ENCODE measurements around the gene CDHR5.

Gene CDHR5

GRCh38 chr11:645536-645935 lies 20.8 kb upstream of the CDHR5 start:
- no peak for DNase-seq

- DNase-seq, result no peak
Measured at GRCh38 chr11:643849-644738, 19.3 kb upstream of the CDHR5 start.

DNA sequence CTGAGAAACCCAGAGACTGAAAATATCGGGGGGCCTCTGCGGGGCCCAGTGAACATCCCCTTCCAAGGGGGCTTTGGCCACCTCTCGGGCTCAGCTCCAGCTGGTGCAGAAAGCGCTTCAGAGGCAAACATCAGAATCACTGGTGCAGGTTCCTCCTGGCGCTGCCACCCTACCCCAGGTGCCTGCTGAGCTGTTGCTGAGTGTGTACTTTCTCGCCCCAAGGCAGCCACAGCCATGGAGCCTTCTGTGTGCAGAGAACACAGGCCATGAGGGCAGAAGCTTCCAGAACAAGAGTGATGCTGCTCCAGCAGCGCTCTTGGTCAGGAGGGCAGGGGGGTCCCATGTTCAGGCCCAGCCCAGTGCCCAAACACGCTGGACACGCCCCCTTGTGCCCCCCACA lies 18.6 kb upstream of the CDHR5 start:
- DNase-seq, result no peak

DNA sequence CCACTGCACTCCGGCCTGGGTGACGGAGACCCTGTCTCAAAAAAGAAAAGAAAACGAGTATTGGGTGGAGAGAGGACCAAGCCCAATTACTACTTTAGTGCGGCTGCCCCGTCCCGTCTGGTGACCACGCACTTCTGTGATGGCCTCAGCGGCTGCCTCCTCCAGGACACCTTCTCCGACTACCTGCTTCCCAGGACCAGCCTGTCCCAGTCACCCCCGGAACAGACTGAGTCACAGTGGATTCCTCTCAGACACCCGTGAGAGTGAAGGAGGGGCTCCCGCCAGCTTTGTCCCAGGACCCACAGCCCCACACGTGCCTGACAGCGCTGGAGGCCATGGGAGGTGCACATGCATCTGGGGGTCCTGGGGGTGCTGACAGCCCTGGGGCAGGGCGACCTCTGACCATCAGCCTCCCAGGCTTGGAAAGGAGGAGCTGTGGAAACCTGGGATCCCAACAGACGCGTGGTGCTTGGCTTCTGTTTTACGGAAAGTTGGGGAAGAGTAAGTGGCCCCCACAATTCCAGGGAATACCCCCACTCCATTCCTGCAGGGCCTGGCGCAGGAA lies 17.1 kb upstream of the CDHR5 start:
- DNase-seq, result no peak

- DNase-seq, result no peak
Measured at GRCh38 chr11:640021-640706, 15.4 kb upstream of the CDHR5 start.

GRCh38 chr11:639332-639955 lies 14.7 kb upstream of the CDHR5 start:
- no peak for DNase-seq

DNA sequence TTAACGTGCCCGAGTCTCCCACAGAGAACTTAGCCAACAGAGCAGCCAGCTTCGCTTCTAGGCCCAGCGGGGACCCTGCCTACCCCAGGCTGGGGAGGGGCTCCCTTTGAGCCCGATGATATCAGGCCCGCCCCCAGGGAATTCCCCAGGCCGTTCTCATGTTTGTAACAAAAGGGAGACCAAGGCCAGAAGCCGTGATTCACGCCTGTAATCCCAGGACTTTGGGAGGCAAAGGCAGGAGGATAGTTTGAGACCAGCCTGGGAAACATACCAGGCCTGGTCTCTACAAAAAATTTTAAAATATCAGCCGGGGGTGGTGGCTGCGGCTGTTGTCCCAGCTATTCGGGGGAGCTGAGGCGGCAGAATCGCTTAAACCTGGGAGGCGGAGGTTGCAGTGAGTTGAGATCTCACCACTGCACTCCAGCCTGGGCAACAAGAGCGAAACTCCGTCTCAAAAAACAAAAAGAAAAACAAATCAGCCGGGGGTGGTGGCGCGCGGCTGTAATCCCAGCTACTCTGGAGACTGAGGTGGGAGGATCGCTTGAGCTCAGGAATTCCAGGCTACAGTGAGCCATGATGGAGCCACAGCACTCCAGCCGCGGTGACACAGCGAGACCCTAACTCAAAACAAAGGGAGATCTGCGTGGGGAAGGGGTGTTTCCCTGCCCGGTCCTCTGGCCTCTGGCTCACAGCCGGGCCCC lies 14.0 kb upstream of the CDHR5 start:
- no peak for DNase-seq

DNA sequence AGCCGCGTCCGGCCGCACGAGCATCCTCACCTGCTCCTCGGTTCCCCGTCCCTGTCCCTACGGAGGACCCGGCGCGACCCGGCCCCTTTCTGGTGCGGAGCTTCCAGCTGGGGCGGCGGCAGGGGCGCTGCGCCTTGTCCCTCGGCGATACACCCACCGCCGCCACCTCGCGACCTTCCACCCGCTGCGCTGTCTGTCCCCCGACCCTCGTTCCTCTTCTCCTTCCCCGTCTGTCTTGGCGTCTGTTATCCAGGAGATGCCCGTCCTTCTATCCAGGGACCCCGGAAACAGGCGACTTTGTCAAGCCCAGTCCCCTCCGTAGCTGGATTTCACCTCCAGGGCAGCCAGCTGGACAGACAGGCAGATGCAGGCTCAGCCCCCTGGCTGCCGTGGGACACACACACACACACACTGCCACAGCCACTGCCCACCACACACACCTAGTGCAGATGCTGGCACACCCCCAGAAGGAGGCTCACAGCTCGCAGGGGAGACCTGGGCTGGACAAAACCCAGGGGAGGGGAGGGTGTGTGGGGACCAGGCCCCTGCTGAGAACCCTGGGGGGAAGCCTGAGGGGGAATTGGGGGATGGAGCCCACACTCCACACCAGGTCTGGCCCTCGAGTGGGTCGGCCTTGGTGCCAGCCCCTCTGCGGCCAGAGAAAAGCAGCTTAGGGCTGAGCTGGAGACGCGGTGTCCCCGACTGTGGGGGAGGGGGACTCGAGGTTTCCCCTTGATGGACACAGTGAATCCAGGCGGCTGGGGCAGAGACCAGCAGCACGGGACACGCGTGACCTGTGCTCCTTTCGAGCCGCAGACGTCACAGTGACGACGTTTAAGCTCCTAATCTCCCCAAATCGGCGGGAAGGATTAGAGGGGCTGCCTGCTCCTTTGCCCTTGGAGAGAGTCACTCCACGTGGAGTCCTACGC lies 13.1 kb upstream of the CDHR5 start:
- DNase-seq, result no peak

- DNase-seq, result no peak
Measured at GRCh38 chr11:637333-637592, 12.5 kb upstream of the CDHR5 start.

DNA sequence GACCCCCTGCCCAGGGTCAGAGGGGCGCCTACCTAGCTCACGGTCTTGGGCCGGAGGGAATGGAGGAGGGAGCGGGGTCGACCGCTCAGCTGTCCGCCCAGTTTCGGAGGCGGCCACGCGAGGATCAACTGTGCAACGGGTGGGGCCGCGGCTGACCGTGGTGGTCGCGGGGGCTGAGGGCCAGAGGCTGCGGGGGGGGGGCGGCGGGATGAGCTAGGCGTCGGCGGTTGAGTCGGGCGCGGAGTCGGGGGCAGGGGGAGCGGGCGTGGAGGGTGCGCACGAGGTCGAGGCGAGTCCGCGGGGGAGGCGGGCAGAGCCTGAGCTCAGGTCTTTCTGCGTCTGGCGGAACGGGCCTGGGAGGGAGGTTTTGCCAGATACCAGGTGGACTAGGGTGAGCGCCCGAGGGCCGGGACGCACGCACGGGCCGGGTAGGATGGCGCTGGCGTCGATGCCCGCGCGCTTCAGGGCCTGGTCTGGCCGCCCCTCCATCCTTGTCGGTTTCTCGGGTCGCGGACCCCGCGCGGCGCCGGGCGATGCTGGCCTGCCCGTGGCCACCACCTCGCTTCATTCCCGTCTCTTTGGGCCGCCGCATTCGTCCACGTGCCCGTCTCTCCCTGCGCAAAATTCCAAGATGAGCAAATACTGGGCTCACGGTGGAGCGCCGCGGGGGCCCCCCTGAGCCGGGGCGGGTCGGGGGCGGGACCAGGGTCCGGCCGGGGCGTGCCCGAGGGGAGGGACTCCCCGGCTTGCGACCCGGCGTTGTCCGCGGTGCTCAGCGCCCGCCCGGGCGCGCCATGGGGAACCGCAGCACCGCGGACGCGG lies 12.0 kb upstream of the CDHR5 start, which contains the start of gene DRD4:
DRD4 (plus strand) TSS at position 759 of the 822 bp plus-strand sequence; CDS start at position 795, 36 bp downstream.
- no peak for DNase-seq

DNA sequence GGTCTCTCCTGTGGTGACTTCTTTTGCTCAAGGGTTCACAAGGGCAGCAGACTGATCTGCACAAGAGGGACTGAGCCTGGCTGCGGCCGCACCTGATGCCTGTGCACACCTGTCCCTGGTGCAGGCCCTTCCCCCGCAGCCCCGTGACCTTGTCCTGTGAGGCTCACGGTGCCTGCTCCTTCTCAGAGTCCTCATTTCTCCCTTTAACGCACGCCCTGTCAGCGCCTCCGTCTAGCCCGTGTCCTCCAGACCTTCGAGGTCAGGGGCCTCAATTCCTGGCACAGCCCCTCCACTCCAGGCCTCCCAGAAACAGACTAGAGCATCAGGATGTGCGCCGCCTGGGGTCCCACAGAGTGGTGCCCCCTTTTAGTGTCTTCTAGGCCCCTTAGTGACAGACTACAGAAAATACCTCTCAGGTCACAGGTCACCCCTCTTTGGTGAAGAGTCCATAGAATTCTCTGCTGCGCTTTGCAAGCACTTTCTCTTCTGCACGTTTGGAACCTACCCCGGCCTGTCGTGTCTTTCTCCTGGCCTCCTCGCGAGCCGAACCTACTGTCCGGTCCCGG lies 11.3 kb upstream of the CDHR5 start:
- no peak for DNase-seq

DNA sequence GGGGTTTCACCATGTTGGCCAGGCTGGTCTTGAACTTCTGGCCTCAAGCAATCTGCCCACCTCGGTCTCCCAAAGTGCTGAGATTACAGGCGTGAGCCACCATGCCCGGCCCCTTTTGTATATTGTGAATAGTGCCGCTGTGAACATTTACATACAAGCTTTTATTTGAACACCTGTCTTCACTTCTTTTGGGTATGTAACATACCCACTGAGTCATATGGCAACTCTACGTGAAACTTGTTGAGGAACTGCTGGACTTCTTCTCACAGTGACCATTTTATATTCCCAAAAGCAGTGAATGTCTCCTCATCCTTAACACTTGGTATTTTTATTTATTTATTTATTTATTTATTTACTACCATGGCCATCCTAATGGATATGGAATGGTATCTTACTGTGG lies 6.1 kb upstream of the CDHR5 start:
- DNase-seq, result no peak

- no peak for DNase-seq
Measured at GRCh38 chr11:629237-629583, 4.5 kb upstream of the CDHR5 start.

DNA sequence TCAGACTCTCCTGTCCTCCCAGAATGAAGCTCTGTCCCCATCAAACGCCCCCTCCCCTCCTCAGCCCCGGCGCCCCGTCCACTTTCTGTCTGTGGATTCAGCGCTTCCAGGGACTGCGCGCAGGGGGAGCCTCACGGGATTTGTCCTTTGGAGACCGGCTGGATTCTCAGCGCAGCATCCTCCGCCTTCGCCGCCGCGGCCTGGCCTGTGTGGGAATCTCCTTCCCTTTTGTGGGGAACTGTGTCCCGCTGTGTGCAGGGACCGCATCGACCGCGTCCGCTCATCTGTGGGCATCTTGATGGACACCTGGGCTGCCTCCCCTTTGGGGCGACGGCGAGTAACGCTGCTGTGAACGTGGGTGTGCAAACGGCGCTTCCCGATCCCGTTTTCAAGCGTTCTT lies 3.3 kb upstream of the CDHR5 start:
- DNase-seq, result no peak

DNA sequence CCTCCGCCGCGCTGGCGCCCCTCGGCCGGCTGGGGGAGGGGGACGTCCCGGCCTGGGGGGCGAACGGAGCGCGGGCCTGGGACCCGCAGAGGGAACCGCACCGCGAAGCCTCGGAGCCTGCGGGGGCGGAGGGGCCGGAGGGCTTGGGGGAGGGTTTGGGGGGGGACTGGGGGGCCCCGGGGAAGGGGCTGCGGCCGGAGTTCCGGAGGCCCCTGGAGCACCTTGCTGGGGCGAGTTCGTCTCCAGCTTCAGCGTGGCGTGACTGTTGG lies 2.5 kb upstream of the CDHR5 start:
- no peak for DNase-seq

- DNase-seq, result no peak
Measured at GRCh38 chr11:626475-627307, 1.9 kb upstream of the CDHR5 start, which contains the start of gene SCT. Gene SCT, minus strand, starts transcription at chr11:627181. Its CDS starts 38 bp downstream, at chr11:627143.

GRCh38 chr11:625636-626268 lies 997 bp upstream of the CDHR5 start:
- DNase-seq, result no peak

- DNase-seq, result no peak
Measured at GRCh38 chr11:623999-624704, 603 bp downstream of the CDHR5 start.
